SK-N-SH treated with all-trans-retinoic acid at 6 μM for 48 hours (cell line): ENCODE data around the gene ZMYND11.

Source experiments
- ATAC-seq: fragments of 200-7000 bp; cut with Tn5 transposase; 3 replicates; pipeline ENCODE4 v1.9.1; 2020; ENCODE audit warnings: mild to moderate bottlenecking, moderate library complexity
- ARNTL ChIP-seq: fragments of 450-650 bp; formaldehyde crosslinking; IDR thresholded peaks from 2 replicates; pipeline ENCODE4 v1.5.0; 2020; ENCODE audit warnings: low read depth, mild to moderate bottlenecking, moderate library complexity, borderline replicate concordance
- BACH2 ChIP-seq: fragments of 250-450 bp; sonication (Bioruptor Pico); IDR thresholded peaks from 2 replicates; pipeline ENCODE4 v1.9.0; 2021; ENCODE audit warnings: mild to moderate bottlenecking, borderline replicate concordance
- CREB5 ChIP-seq: fragments of 250-450 bp; sonication (Bioruptor Pico); IDR thresholded peaks from 2 replicates; pipeline ENCODE4 v1.5.1; 2020; ENCODE audit warnings: low read depth, mild to moderate bottlenecking, moderate library complexity
- CSDC2 ChIP-seq: fragments of 250-450 bp; sonication (Bioruptor Pico); IDR thresholded peaks from 2 replicates; pipeline ENCODE4 v1.5.0; 2020; ENCODE audit warnings: mild to moderate bottlenecking, moderate library complexity
- ISL1 ChIP-seq: fragments of 250-450 bp; sonication (Bioruptor Pico); IDR thresholded peaks from 2 replicates; pipeline ENCODE4 v2.1.2; 2022; ENCODE audit warnings: mild to moderate bottlenecking, moderate library complexity
- OSR1 ChIP-seq: fragments of 250-450 bp; sonication (Bioruptor Pico); IDR thresholded peaks from 2 replicates; pipeline ENCODE4 v1.8.0; 2022; ENCODE audit warnings: moderate library complexity, mild to moderate bottlenecking, inconsistent platforms
- POU6F1 ChIP-seq: fragments of 250-450 bp; sonication (Bioruptor Pico); IDR thresholded peaks from 2 replicates; pipeline ENCODE4 v1.8.0; 2021; ENCODE audit warnings: low read depth, mild to moderate bottlenecking, moderate library complexity, borderline replicate concordance
- PPARA ChIP-seq: fragments of 250-450 bp; sonication (Bioruptor Pico); IDR thresholded peaks from 2 replicates; pipeline ENCODE4 v1.5.0; 2020; ENCODE audit warnings: mild to moderate bottlenecking, borderline replicate concordance
- RARB ChIP-seq: fragments of 250-450 bp; sonication (Bioruptor Pico); IDR thresholded peaks from 2 replicates; pipeline ENCODE4 v1.8.0; 2021; ENCODE audit warnings: mild to moderate bottlenecking, moderate library complexity
- SNAI2 ChIP-seq: fragments of 250-450 bp; sonication (Bioruptor Pico); IDR thresholded peaks from 2 replicates; pipeline ENCODE4 v1.5.0; 2020; ENCODE audit warnings: mild to moderate bottlenecking, moderate library complexity
- TCF4 ChIP-seq: fragments of 250-450 bp; sonication (Bioruptor Pico); IDR thresholded peaks from 2 replicates; pipeline ENCODE4 v1.8.0; 2021; ENCODE audit warnings: mild to moderate bottlenecking, moderate library complexity, borderline replicate concordance
- TOX ChIP-seq: fragments of 250-450 bp; sonication (Bioruptor Pico); IDR thresholded peaks from 2 replicates; pipeline ENCODE4 v1.8.0; 2021; ENCODE audit warnings: mild to moderate bottlenecking, moderate library complexity, borderline replicate concordance
- TSHZ2 ChIP-seq: fragments of 250-450 bp; sonication (Bioruptor Pico); IDR thresholded peaks from 2 replicates; pipeline ENCODE4 v1.5.0; 2020; ENCODE audit warnings: mild to moderate bottlenecking, moderate library complexity
- ZC3H10 ChIP-seq: fragments of 250-450 bp; sonication (Bioruptor Pico); IDR thresholded peaks from 2 replicates; pipeline ENCODE4 v1.5.1; 2021; ENCODE audit warnings: mild to moderate bottlenecking, moderate library complexity
- ZFP3 ChIP-seq: fragments of 250-450 bp; sonication (Bioruptor Pico); IDR thresholded peaks from 2 replicates; pipeline ENCODE4 v1.5.0; 2020; ENCODE audit warnings: mild to moderate bottlenecking, moderate library complexity
- ZFP30 ChIP-seq: fragments of 450-650 bp; formaldehyde crosslinking; IDR thresholded peaks from 2 replicates; pipeline ENCODE4 v1.5.0; 2022; ENCODE audit warnings: mild to moderate bottlenecking, moderate library complexity
- ZNF565 ChIP-seq: fragments of 450-650 bp; formaldehyde crosslinking; conservative IDR thresholded peaks from 2 replicates; pipeline ENCODE4 v1.5.0; 2020; ENCODE audit warnings: low read depth, mild to moderate bottlenecking, moderate library complexity
- ZNF70 ChIP-seq: fragments of 450-650 bp; formaldehyde crosslinking; IDR thresholded peaks from 2 replicates; pipeline ENCODE4 v1.5.0; 2020; ENCODE audit warnings: mild to moderate bottlenecking, moderate library complexity
- ZNF8 ChIP-seq: fragments of 450-650 bp; formaldehyde crosslinking; IDR thresholded peaks from 2 replicates; pipeline ENCODE4 v1.5.0; 2020; ENCODE audit warnings: mild to moderate bottlenecking, moderate library complexity

Gene ZMYND11

GRCh38 chr10:290026-290725 is 154.9 kb downstream of the ZMYND11 start:
- TF ChIP-seq RARB (CRISPR knock-in tag) (no peak), ZFP30 (CRISPR knock-in tag) (no peak), ZC3H10 (CRISPR knock-in tag) (no peak), ZNF8 (CRISPR knock-in tag) (no peak), ZFP3 (CRISPR knock-in tag) (no peak), TSHZ2 (CRISPR knock-in tag) (no peak), BACH2 (no peak), ZNF70 (no peak), CREB5 (CRISPR knock-in tag) (no peak), TCF4 (no peak), POU6F1 (no peak), PPARA (CRISPR knock-in tag) (no peak), CSDC2 (CRISPR knock-in tag) (no peak), TOX (CRISPR knock-in tag) (no peak)
- TF ChIP-seq, all 23 proteins: peak for 0
- no peak for ATAC-seq

- ATAC-seq, result no peak
- no peak for TF ChIP-seq ZNF8 (CRISPR knock-in tag)
- TF ChIP-seq ISL1 (CRISPR knock-in tag), result no peak
- TF ChIP-seq ZNF70, result no peak
- TF ChIP-seq ZNF565 (CRISPR knock-in tag), result no peak
- no peak for TF ChIP-seq TSHZ2 (CRISPR knock-in tag)
- TF ChIP-seq CREB5 (CRISPR knock-in tag), result no peak
- TF ChIP-seq POU6F1, result no peak
- TF ChIP-seq OSR1 (CRISPR knock-in tag), result no peak
- TF ChIP-seq SNAI2, result no peak
- TF ChIP-seq ARNTL, result no peak
These were observed 158.4 kb downstream of the ZMYND11 start for GRCh38 chr10:293636-294035.
